C4-2B (cell line): ENCODE results near the gene RCC1.

Source experiments
- CTCF ChIP-seq: fragments of 450-650 bp; conservative IDR thresholded peaks from 2 replicates; pipeline ENCODE4 v1.5.1; 2017; ENCODE audit warnings: mild to moderate bottlenecking
- ZFX ChIP-seq: fragments of 450-650 bp; IDR thresholded peaks from 2 replicates; pipeline ENCODE4 v1.6.1; 2017

GRCh38 chr1:28509705-28510272 is 3.9 kb downstream of the RCC1 start:
- TF ChIP-seq CTCF (no peak), ZFX (no peak)
